Stomach smooth muscle (tissue), 2 donors: ENCODE data around the gene KRTAP10-2.

Source experiments
- H3K27ac ChIP-seq: one replicate; pipeline ENCODE4 v1.7.0; 2013; ENCODE audit warnings: mild to moderate bottlenecking, low read length, inconsistent platforms
- H3K27me3 ChIP-seq, 2 donors: one replicate each; pipeline ENCODE4 v1.7.0; 2013; ENCODE audit warnings: low read length in 2 of 2; ENCODE audit not compliant: insufficient read depth in 2 of 2, control insufficient read depth in 1 of 2
- H3K36me3 ChIP-seq, 2 donors: one replicate each; pipeline ENCODE4 v1.7.0; 2013; ENCODE audit warnings: low read length in 2 of 2; ENCODE audit not compliant: control insufficient read depth in 2 of 2, insufficient read depth in 2 of 2
- H3K4me1 ChIP-seq: one replicate; pipeline ENCODE4 v1.7.0; 2013; ENCODE audit warnings: low read length; ENCODE audit not compliant: control insufficient read depth, insufficient read depth
- H3K4me3 ChIP-seq, 2 donors: one replicate each; pipeline ENCODE4 v1.7.0; 2013; ENCODE audit warnings: low read length in 2 of 2
- H3K9ac ChIP-seq, 2 donors: one replicate each; pipeline ENCODE4 v1.7.0; 2013; ENCODE audit warnings: low read length in 2 of 2, mild to moderate bottlenecking in 1 of 2
- H3K9me3 ChIP-seq, 2 donors: one replicate each; pipeline ENCODE4 v1.7.0; 2013; ENCODE audit warnings: low read length in 2 of 2; ENCODE audit not compliant: control insufficient read depth in 2 of 2
- donor health status: healthy.
- donor health status: Pancreatic carcinoma.

KRTAP10-2 gene

DNA sequence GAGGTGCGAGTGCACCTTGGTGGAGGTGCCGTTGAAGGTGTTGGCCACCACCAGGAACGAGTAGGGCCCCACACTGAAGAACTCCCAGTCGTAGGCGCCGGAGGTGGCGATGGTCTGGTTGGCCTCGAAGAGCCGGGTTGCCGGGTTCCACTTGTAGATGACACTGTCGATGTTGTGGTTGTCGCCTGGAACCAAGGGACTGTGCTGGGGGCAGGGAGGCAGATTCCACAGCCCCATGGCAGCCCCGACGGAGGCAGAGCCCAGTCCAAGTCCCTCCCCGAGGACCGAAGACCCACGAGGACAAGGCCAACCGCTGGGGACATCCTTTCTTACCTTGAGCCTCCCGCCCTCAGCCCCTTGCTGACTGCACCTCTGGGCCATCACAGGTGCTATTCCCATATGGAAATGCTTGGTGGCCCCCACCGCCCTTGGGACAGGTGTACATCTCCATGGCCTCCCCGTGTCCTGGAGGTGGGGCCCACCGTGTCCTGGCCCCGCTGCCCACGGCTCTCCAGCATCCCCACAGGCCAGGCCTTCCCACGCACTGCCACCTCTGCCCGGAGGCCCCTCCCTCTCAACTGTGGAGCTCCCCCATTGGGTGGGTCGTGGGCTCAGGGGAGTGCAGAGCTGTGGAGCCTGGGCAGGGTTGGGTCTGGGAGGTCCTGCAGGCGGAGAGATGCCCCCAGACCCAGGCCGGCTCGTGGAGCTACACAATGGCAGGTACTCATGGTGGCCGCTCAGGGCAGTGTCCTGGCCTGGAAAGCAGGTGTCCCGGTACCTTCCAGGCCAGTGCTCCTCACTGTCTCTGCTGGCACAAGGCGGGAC is 29.2 kb downstream of the KRTAP10-2 start:
- Histone ChIP-seq H3K4me3 (no peak overlapping the region), H3K9ac (no peak overlapping the region), H3K27me3 (peaks cover 0 to 5% of the 10 kb centered on the region in 2 donors)

DNA sequence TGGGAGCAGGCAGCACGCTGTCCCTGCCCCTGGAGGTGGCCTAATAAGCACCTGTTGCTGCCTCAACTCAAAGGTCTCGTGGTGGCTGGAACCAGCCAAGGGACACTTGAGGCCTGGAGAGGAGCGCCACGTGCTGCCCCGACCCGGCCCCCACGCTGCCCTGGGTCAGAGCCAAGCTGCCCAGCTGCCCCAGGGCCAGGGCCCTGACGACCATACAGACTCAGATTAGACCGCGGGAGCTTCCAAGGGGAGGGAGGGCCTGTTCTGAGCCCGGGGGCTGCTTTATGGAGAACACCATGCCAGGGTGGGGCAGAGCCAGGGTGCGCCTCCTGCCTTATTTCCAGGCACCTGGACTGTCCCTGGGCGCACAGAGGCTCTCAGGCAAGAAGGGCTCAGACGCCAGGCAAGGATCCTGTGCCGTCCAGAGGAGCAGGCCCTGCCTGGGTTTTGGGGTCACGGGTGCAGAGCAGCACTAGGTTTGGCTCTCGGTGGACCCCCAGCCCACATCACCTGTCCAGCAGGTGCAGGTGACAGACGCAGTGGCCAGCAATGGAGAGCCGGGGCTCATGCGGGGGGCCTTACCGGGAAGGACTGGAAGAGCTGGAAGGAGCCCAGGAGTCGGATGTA is 29.9 kb downstream of the KRTAP10-2 start:
- Histone ChIP-seq H3K9me3 (no peaks in the 10 kb centered on the region), H3K9ac (no peak overlapping the region), H3K4me3 (no peak overlapping the region), H3K27ac (no peak overlapping the region), H3K36me3 (no peaks in the 10 kb centered on the region), H3K27me3 (peaks cover 0 to 5% of the 10 kb centered on the region in 2 donors), H3K4me1 (no peaks in the 10 kb centered on the region)

More for the DNA sequence above, 29.2 kb downstream of the KRTAP10-2 start:
- H3K36me3 ChIP-seq, result no peaks in the 10 kb centered on the region
- no peak overlapping the region for H3K27ac ChIP-seq
- H3K9me3 ChIP-seq, result no peaks in the 10 kb centered on the region
- H3K4me1 ChIP-seq, result no peaks in the 10 kb centered on the region

- Histone ChIP-seq H3K9me3 (no peaks in the 10 kb centered on the region), H3K27me3 (peaks cover 0 to 5% of the 10 kb centered on the region in 2 donors), H3K36me3 (no peaks in the 10 kb centered on the region)
Measured at GRCh38 chr21:44520326-44521300, 30.7 kb downstream of the KRTAP10-2 start.

GRCh38 chr21:44519346-44520325 is 31.7 kb downstream of the KRTAP10-2 start:
- Histone ChIP-seq H3K4me1 (no peaks in the 10 kb centered on the region), H3K27me3 (peaks cover 0 to 2% of the 10 kb centered on the region in 2 donors), H3K4me3 (no peak overlapping the region), H3K27ac (no peak overlapping the region), H3K36me3 (no peaks in the 10 kb centered on the region), H3K9ac (no peak overlapping the region), H3K9me3 (no peaks in the 10 kb centered on the region)

More at GRCh38 chr21:44520326-44521300, 30.7 kb downstream of the KRTAP10-2 start:
- Histone ChIP-seq H3K4me1 (no peaks in the 10 kb centered on the region), H3K9ac (no peak overlapping the region), H3K4me3 (no peak overlapping the region), H3K27ac (no peak overlapping the region)

GRCh38 chr21:44518686-44519085 is 32.6 kb downstream of the KRTAP10-2 start:
- Histone ChIP-seq H3K36me3 (no peaks in the 10 kb centered on the region), H3K4me3 (no peak overlapping the region), H3K9ac (no peak overlapping the region), H3K27ac (no peak overlapping the region), H3K9me3 (no peaks in the 10 kb centered on the region), H3K27me3 (peaks cover 0 to 2% of the 10 kb centered on the region in 2 donors), H3K4me1 (no peaks in the 10 kb centered on the region)

DNA sequence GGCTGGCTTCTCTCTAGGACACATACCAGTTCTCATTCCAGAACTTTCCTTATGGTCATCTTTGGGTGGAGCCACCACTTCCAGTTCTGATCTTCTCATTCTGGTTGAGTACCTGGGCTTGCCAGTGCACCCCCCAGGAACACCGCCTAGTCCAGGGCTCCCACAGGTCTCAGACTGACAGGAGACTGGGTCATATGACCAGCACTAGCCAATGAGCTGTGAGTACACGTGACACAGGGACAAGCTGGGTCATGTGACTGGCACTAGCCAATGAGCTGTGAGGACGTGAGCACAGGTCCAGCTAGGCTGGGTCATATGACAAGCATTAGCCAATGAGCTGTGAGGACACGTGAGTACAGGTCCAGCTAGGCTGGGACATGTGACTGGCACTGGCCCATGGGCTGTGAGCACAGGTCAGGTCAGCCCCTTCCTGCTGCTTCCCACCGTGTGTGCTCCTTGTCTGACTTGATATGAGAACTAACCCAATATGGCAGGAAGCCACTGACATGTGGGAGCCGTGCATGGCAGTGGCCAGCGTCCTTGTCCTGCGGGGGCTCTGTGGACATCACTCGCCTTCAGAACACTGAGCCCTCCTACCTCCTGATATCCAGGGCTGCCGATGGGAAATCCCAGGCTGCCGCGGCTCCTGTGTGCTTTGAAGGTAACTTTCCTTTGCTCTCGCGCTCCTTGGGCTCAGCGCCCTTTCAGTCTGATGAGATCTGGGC is 34.0 kb downstream of the KRTAP10-2 start:
- H3K27ac ChIP-seq, result no peak overlapping the region
- H3K9me3 ChIP-seq, result no peaks in the 10 kb centered on the region
- no peaks in the 10 kb centered on the region for H3K27me3 ChIP-seq
- no peak overlapping the region for H3K9ac ChIP-seq
- no peak overlapping the region for H3K4me3 ChIP-seq
- no peaks in the 10 kb centered on the region for H3K4me1 ChIP-seq
- H3K36me3 ChIP-seq, result no peaks in the 10 kb centered on the region

GRCh38 chr21:44516828-44517174 is 34.5 kb downstream of the KRTAP10-2 start:
- Histone ChIP-seq H3K36me3 (no peaks in the 10 kb centered on the region), H3K27me3 (no peaks in the 10 kb centered on the region), H3K4me1 (no peaks in the 10 kb centered on the region), H3K4me3 (no peak overlapping the region), H3K9ac (no peak overlapping the region), H3K27ac (no peak overlapping the region), H3K9me3 (no peaks in the 10 kb centered on the region)

DNA sequence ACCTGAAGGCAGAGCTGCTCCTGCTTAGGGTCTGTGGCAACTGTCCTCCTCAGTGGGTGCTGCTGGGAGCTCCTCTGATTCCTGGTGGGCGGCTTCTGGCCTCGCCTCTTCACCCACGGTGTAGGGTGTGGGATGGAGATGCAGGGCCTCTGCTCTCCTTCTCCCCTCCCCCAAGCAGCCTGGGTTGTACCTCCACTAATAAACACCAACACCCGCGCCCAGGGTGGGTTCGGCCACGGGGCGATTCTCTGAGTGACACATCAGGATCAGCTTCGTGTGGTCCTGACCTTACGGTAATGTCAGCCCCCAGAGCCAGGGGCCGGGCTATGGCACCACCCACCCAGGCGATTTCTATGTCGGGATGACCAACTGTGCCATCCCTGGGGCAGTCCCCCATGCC is 35.0 kb downstream of the KRTAP10-2 start:
- H3K4me1 ChIP-seq, result no peaks in the 10 kb centered on the region
- H3K27me3 ChIP-seq, result peaks cover 0 to 2% of the 10 kb centered on the region in 2 donors
- no peaks in the 10 kb centered on the region for H3K9me3 ChIP-seq
- H3K9ac ChIP-seq, result no peak overlapping the region
- no peaks in the 10 kb centered on the region for H3K36me3 ChIP-seq
- no peak overlapping the region for H3K27ac ChIP-seq
- H3K4me3 ChIP-seq, result no peak overlapping the region

- no peaks in the 10 kb centered on the region for H3K36me3 ChIP-seq
- no peaks in the 10 kb centered on the region for H3K9me3 ChIP-seq
- H3K4me1 ChIP-seq, result peaks cover 1% of the 10 kb centered on the region
- peaks cover 4 to 5% of the 10 kb centered on the region in 2 donors for H3K27me3 ChIP-seq
- H3K4me3 ChIP-seq, result no peak overlapping the region
- H3K9ac ChIP-seq, result no peak overlapping the region
- H3K27ac ChIP-seq, result no peak overlapping the region
Measured at GRCh38 chr21:44515359-44516165, 35.7 kb downstream of the KRTAP10-2 start.
